T-helper 9 cell (primary cell): Measurements from ENCODE around the gene NKAIN1.
"Not testable (repeated sequence)": the region's sequence is repeated elsewhere in the genome, so short reads cannot be mapped to it uniquely, and the experiment has no call there.

Source experiments
- DNase-seq: peaks from one replicate; pipeline ENCODE4 v3.0.0-alpha.2; 2020

NKAIN1 gene

GRCh38 chr1:31151402-31151801 is 88.3 kb downstream of the NKAIN1 start:
- DNase-seq = no peak

DNA sequence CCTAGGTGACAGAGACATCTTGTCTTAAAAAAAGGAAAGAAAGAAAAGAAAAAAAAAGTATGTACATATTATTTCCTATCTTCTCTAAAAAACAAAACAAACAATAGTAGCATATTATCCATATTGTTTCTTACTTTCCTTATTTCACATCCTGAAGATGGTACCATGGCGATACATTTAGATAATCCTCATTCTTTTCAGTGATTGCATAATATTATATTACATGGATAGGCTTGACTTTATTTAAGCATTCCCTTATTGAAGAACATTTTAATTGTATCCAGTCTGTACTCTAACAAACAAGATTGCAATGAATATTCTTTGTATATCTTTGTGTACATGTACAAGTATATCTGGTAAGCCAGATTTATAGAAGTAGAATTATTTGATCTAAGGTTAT is 91.3 kb downstream of the NKAIN1 start:
- DNase-seq = no peak

DNA sequence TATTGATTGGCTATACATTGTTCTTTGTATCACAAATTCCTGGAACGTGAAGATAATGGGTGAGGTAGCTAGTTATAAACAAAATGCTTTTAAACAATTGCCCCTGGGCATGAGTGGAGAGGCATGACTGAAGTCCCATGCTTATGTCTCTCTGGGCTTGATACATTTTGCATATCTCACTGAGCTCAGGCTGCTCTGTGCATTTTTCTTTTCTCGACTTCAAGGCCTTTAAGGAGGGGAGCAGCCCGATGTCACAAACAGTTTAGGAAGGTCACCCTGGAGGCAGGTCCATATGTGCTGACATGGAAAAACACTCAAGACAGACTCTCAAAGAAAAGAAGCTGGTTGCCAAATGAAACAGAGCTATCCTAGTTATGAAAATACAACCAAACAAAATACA is 94.0 kb downstream of the NKAIN1 start:
- no peak for DNase-seq

DNA sequence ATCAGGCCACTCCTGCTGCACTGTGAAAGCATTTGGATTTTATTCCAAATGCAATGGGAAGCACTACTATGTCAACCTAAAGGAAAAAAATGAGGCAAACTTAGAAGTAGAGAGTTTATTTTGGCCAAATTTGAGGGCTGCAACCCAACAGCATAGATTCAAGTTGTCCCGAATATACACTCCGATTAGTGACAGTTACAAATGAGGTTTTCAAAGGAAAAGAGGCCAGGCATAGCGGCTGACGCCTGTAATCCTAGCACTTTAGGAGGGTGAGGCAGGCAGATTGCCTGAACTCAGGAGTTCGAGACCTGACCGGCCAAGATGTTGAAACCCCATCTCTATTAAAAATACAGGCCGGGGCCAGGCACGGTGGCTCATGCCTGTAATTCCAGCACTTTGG is 95.2 kb downstream of the NKAIN1 start:
- no peak for DNase-seq

GRCh38 chr1:31143455-31143854 is 96.2 kb downstream of the NKAIN1 start:
- no peak for DNase-seq

GRCh38 chr1:31142406-31142805 is 97.3 kb downstream of the NKAIN1 start:
- no peak for DNase-seq

DNA sequence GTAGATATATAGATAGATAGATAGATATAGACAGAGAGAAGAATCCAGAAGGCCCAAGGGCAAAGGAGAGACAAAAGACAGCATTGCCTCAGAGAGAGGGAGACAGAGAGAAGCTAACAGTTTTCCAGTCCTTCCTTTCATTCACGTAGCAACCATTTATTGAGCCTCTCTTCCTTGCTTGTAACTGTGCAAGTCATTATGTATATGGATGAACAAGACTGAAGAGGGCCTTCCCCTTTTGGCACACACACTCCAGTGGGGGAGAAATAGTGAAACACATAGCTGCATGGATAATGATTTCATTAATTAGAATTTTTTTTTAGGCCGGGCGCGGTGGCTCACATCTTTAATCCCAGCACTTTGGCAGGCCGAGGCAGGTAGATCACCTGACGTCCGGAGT is 99.4 kb downstream of the NKAIN1 start:
- no peak for DNase-seq

DNA sequence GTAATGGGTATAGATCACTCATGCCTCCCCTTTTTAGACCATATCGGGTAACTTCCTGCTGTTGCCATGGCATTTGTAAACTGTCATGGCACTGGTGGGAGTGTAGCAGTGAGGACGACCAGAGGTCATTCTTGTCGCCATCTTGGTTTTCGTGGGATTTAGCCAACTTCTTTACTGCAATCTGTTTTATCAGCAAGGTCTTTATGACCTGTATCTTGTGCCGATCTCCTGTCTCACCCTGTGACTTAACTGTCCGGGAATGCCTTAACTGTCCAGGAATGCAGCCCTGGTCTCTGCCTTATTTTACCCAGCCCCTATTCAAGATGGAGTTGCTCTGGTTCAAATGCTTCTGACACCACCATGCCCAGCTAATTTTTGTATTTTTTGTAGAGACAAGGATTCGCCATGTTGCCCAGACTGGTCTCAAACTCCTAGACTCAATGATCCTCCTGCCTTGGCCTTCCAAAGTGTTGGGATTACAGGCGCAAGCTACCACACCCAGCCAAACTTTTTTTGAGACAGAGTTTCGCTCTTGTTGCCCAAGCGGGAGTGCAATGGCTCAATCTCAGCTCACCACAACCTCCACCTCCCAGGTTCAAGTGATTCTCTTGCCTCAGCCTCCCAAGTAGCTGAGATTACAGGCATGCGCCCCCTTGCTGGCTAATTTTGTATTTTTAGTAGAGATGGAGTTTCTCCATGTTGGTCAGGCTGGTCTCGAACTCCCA is 100.7 kb downstream of the NKAIN1 start:
- not testable (repeated sequence) for DNase-seq

- DNase-seq = not testable (repeated sequence)
Measured at GRCh38 chr1:31137873-31138272, 101.8 kb downstream of the NKAIN1 start.

DNA sequence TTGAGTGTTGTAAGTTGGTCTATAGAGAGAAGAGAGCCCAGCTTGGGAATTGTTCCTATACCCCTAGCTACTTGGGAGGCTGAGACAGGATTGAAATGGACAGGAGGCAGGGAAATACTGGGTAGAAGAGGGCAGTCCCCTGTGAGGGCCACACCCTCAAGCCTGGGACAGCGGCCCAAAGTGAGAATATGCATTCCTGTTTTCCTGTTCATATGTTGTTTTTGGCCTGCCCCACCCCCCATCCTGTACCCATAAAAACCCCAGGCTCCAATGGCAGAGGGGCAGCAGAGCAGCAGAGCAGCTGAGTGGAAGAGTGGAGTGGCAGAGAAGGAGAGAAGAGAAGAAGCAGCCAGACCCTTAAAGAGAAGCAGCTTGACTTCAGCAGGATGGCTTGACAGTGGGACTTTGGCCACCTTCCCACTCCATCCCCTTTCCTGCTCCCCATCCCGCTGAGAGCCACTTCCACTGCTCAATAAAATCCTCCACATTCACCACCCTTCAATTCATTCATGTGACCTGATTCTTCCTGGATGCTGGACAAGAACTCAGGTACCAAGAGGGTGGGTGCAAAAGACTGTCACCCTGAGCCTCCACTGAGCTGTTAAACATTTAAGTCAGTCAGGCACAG is 103.6 kb downstream of the NKAIN1 start:
- no peak for DNase-seq

DNA sequence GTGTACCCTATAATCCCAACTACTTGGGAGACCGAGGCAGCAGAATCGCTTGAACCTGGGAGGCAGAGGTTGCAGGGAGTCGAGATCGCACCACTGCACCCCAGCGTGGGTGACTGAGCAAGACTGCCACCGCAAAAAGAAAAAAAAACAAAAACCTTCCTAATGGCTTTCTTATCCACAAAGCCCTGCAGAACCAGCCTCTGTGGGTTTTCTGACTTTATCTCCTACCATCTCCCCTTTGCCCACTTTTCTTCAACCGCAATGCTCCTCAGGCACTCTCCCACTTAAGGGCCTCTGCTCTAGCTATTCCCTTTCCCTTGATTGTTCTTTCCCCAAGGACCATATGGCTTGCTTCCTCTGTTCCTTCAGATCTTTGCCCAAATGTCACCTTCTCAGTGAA is 106.3 kb downstream of the NKAIN1 start:
- no peak for DNase-seq
